Lower leg skin (tissue), 4 donors: ENCODE measurements around the gene FMO2. TPM values are rescaled to one million over a fixed set of nuclear protein-coding genes. Genes with fewer than 3 reads are reported as not detected.

Experiments
- DNase-seq, 2 donors: peaks; one replicate each; pipeline ENCODE4 v3.0.0-alpha.2; 2019; ENCODE audit warnings: low spot score in 2 of 2
- H3K4me3 ChIP-seq: fragments of 200-600 bp; sonication (generic); 2 replicates; pipeline ENCODE4 v1.5.1; 2017; ENCODE audit warnings: mild to moderate bottlenecking, low read depth; ENCODE audit not compliant: poor library complexity, severe bottlenecking
- POLR2A ChIP-seq, 2 donors: fragments of 450-650 bp; IDR thresholded peaks; one replicate each; pipeline ENCODE4 v1.6.1; 2016 to 2017; ENCODE audit warnings: antibody characterized with exemption in 2 of 2, mild to moderate bottlenecking in 1 of 2, moderate library complexity in 1 of 2
- WGBS, 2 donors: methylation state at CpG; one replicate each; pipeline ENCODE4 v1.1.5; 2018; 5-methylcytosine and 5-hydroxymethylcytosine counted together
- intact Hi-C: fragments of 100-400 bp; cut with DNase I; formaldehyde crosslinking; loops from one replicate; pipeline ENCODE4 v1.15.0; 2023; ENCODE audit warnings: low total_unique reads
- total RNA-seq, 4 donors: library from RNA; depleted of rRNA; stranded (reverse); fragments of >200 nt; gene quantifications; one replicate each; pipeline ENCODE4 v1.1.0, GENCODE V29; 2016
- TF ChIP-seq, protein P1 (sequence below), 3 donors: fragments of 450-650 bp; IDR thresholded peaks; one replicate each; pipeline ENCODE4 v1.5.1; 2016; ENCODE audit warnings: antibody characterized with exemption in 3 of 3, mild to moderate bottlenecking in 3 of 3, moderate library complexity in 2 of 3

FMO2 gene
- total RNA-seq, 4 donors from 2014 or later, result 2.5 to 11.1 (median 9.8) TPM

GRCh38 chr1:171218661-171219060 is 33.6 kb downstream of the FMO2 start:
- intact Hi-C loops, result no loop called here
- H3K4me3 ChIP-seq, result no peak overlapping the region
- TF ChIP-seq POLR2A (IDR thresholded peaks at IDR 0.05), result no peak
- TF ChIP-seq, protein P1, sequence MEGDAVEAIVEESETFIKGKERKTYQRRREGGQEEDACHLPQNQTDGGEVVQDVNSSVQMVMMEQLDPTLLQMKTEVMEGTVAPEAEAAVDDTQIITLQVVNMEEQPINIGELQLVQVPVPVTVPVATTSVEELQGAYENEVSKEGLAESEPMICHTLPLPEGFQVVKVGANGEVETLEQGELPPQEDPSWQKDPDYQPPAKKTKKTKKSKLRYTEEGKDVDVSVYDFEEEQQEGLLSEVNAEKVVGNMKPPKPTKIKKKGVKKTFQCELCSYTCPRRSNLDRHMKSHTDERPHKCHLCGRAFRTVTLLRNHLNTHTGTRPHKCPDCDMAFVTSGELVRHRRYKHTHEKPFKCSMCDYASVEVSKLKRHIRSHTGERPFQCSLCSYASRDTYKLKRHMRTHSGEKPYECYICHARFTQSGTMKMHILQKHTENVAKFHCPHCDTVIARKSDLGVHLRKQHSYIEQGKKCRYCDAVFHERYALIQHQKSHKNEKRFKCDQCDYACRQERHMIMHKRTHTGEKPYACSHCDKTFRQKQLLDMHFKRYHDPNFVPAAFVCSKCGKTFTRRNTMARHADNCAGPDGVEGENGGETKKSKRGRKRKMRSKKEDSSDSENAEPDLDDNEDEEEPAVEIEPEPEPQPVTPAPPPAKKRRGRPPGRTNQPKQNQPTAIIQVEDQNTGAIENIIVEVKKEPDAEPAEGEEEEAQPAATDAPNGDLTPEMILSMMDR (IDR thresholded peaks at IDR 0.05), result no peak
- no peak for DNase-seq
- 75 to 79% methylated on average over 1 of the region's 1 CpG for WGBS, 2 donors

- no peak for TF ChIP-seq POLR2A (IDR thresholded peaks at IDR 0.05)
- TF ChIP-seq, protein P1 (IDR thresholded peaks at IDR 0.05), result no peak
- intact Hi-C loops, result no loop called here
- no peak overlapping the region for H3K4me3 ChIP-seq
- 75 to 82% methylated on average over 2 of the region's 2 CpGs for WGBS, 2 donors
- no peak for DNase-seq
These were observed 34.4 kb downstream of the FMO2 start for GRCh38 chr1:171219346-171220080.

DNA sequence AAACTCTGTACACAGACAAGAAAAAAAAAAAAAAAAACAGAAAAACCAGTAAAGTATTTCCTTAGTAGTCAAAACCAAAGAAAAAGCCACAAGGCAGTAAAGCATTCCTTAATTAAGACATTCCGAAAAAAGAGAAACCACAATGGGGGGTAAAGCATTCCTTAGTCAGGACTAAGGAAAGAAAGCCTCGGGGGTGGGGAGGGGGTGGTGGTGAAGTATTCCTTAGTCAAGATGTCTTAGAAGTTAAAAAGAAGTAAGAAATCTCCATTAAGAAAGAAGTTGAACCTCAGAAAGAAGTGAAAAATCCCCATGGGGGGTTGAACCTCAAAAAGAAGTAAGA is 35.0 kb downstream of the FMO2 start:
- TF ChIP-seq POLR2A (IDR thresholded peaks at IDR 0.05), result no peak
- TF ChIP-seq, protein P1 (IDR thresholded peaks at IDR 0.05), result no peak
- intact Hi-C loops, result no loop called here
- WGBS, 2 donors, result 44 to 54% methylated on average over 2 of the region's 2 CpGs

DNA sequence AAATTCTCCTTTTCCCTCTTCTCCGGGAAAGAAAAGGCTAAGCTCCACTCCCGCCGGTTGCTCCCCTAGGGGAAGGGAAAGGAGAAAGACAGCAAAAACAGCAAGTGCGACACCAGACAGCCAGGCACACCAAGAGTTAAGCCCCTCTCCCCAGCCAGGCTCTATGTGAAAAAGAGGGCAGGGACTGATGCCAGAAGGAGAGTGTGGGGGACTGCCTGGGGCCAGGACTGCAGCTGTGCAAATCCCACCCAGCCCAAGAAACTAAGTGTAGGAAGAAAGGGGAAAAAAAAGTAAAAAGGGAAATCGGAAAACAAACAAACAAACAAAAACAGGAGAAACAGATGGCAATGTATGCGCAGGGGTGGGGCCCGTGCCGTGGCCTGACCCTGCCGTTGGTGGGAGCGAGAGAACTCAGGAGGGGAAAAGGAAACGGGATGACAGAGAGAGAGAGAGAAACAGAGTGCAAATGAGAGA is 35.5 kb downstream of the FMO2 start:
- intact Hi-C loops, result no loop called here
- 65% methylated on average over 11 of the region's 11 CpGs for WGBS, 2 donors
- no peak overlapping the region for H3K4me3 ChIP-seq
- TF ChIP-seq POLR2A (IDR thresholded peaks at IDR 0.05), result no peak
- TF ChIP-seq, protein P1 (IDR thresholded peaks at IDR 0.05), result no peak
- DNase-seq, result no peak

More for the DNA sequence above, 35.0 kb downstream of the FMO2 start:
- DNase-seq, result no peak
- H3K4me3 ChIP-seq, result no peak overlapping the region

DNA sequence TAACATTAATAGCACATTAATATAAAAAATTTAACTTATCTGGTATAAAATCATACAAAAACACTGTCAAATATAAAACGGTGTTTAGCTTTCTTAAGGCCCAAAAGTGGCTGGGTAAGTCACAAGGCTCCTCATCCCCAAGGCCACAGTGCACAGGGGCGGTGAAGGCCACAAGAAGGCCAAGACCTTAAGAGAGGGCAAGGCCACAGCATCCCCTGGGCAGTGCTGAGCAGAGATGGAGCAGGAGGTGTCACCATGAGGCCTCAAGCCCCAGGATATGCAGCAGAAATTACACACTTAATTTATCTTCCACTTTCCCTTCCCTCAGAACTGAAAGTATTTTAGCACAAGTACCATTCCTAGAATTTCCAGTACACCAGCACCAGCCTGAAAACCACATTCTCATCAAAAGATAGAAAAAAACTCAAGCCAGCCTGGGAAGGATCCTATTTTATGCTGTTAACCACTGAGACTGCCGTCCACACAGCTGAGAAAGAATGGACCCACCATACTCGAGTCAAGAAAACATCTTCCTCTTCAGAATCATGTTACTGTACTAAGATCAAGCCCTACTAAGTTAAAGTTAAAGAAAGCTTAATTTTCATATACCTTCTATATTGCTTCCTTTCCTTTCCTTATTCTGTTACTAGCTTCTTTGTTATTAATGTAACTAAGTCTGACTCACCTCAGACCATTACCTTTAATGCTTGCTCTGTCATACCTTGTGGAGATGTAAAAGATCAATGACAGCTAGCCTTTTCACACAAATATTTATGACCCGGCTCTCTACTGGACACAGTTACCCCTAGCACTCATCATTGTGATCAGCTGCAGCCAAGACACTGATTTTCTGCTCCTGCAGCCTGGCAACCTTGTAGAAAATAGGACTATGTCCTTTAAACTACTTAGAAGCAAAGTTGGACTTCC is 36.8 kb downstream of the FMO2 start:
- no peak overlapping the region for H3K4me3 ChIP-seq
- no peak for TF ChIP-seq POLR2A (IDR thresholded peaks at IDR 0.05)
- TF ChIP-seq, protein P1 (IDR thresholded peaks at IDR 0.05), result no peak
- WGBS, 2 donors, result 76 to 81% methylated on average over 5 of the region's 5 CpGs
- intact Hi-C loops, result no loop called here
- no peak for DNase-seq
